ENCODE measurements around the gene SART1.
"Not testable (repeated sequence)": the region's sequence is repeated elsewhere in the genome, so short reads cannot be mapped to it uniquely, and the experiment has no call there.

The SART1 gene

DNA sequence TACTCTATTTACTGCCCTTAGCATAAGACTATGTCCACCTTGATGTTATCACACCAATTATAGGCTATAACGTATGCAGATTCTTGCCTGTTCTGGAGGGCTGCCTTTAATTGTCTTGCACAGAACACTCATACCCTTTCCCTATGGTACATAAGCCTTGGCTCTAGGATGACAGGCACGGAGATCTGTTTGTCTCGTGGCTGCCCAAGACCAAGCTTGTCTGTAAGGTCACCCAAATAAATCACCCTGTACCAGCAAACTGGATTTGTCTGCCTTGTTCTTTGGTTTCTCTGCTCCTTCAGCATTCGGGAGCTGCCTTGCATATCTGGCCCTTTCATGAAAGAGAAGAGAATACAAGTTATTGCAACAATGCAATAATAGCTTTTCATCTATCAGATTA, 23.8 kb upstream of the SART1 start:
- no peak for DNase-seq

DNA sequence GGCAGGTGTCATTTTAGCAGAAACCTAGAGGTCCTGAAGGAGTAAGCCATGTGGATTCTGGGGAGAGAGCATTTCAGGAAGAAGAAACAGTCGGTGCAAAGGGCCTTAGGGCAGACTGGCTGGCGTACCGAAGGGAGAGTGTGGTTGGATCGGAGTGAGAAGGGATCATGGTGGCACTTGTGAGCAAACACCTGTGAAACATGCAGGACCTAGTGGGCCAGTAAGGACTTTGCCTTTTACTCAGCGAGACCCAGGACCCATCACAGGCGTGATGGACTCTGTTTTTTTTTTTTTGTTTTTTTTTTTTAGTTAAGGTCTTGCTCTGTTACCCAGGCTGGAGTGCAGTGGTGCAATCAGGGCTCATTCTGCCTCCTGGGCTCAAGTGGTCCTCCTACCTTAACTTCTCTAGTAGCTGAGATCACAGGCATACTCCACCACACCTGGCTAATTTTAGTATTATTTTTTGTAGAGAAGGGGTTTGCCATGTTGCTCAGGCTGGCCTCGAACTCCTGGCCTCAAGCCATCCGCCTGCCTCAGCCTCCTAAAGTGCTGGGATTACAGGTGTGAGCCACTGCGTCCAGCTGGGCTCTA, 19.7 kb upstream of the SART1 start:
- DNase-seq = no peak

DNA sequence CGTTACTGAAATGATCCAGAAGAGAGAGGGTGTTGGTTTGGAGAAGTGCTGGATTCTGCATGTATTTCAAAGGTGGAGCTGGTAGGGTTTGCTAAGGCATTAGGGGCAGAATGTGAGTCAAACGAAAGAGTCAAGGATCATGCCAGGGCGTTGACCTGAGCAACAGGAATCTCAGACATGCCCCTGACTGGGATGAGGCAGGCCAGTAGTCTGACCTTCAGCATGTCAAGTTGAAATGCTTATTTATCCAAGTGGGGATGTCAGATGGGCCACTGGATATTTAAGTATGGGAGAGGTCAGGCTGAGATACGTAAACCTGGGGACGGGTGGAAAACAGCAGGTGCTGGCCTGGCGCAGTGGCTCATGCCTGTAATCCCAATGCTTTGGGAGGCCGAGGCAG, 19.0 kb upstream of the SART1 start:
- DNase-seq = no peak

DNA sequence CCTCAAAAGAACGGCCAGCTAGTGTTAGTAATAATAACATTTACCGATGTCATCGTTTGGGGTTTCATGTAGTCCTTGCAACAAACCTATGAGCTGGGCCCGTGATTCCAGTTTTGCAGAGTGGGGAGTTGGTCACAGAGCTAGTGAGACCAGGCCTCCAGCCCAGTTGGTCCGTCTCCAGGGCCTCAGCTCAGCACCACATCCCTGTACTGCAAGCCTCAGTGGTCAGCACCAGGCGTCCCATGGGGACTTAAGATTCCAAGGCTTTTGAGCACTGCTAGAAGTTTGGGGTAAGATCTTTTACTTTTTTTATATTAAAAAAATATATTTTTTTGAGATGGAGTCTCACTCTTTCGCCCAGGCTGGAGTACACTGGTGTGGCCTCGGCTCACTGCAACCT, 17.3 kb upstream of the SART1 start:
- DNase-seq = no peak

DNA sequence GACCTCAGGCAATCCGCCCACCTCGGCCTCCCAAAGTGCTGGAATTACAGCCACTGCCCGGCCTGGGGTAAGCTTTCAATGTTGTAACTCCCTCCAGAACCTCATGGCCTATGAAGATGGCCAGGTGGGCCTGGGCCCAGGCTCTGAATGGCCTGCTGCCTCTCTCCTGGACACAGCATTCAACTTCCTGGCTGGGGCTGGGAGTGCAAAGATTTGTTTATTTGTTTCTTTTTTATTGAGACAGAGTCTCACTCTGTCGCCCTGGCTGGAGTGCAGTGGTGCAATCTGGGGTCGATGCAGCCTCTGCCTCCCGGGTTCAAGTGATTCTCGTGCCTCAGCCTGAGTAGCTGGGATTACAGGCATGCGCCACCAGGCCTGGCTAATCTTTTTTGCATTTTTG, 16.8 kb upstream of the SART1 start:
- no peak for DNase-seq

DNA sequence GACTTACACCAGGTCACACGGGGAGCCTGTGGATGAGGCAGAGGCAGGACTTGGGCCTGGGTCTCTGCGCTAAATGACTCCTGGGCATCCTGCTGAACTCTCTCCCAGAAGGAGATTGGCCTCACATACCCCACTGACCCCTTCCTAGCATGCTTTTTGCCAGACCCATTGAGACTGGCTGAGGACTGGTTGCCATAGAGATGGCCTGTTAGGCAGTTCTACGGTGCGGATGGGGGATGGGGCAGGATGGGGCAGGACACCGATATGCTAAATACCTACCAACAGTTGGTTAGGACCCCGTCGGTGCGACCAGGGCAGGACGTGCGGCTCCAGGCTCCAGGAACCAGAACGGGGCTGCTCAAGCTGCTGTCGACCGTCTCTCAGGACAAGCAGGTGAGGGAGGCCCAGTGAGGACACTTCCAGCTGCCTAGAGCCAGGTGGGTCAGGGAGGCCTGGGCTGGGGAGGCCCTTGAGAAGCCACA, 16.1 kb upstream of the SART1 start, which contains the start of gene TSGA10IP:
Gene TSGA10IP, plus strand, starts transcription at position 51 of the 482 bp plus-strand sequence. Its CDS starts 196 bp downstream, at position 247.
- no peak for DNase-seq

DNA sequence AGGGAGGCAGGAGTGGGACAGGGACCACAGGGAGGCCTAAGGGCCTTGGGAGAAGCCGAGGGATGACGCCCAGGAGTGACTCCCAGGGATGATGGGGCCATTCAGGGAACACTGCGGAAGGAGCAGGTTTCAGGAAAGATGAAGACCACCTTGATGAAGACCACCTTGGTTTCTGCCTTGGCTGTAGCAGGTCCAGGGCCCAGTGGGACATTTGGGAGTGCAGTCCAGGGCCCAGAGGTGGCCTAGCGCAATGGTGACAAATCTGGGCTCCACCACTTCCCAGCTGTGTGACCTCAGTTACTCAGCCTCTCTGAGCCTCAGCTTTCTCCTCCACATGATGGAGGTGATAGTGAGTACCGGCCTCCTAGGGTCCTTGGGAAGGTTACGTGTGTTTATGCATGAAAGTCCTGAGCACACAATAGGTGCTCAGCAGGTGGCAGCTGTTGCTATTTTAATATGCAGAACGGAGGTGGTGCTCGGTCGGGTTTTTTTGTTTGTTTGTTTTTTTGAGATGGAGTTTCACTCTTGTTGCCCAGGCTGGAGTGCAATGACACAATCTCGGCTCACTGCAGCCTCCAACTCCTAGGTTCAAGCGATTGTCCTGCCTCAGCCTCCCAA, 15.5 kb upstream of the SART1 start:
- DNase-seq = no peak

DNA sequence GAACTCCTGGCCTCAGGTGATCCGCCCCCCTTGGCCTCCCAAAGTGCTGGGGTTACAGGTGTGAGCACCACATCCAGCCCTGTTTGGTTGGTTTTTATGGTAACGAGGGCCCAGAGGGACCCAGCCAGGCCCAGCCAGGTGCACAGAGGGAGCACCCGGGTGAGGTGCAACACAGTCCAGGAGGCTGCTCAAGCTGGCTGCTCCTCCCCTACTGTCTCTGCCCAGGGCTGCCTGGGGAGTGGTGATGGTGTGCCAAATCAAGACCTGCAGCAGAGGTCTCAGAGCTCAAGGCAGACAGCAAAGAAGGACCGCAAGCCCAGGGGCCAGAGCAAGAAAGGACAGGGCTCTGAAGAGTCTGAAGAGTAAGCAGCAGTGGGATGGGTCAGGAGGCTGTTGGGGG, 14.9 kb upstream of the SART1 start:
- DNase-seq = no peak

DNA sequence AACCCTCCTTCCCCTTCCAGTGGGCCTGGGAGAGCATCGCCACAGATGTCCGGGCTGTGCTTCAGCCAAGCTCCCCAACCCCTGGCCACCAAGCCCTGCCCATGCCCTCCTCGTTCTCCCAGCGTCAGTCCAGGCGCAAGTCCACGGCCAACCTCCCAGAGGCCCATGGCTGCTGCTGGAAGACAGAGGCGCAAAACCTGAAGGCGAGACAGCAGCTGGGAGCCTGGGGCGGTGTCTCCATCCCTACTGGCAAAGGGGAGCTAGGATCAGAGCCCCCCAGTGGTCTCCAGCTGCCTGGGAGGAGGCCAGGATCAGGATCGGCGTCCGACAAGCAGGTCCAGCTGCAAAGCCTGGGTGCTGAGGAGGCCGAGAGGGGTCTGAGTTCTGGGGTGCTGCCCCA, 14.4 kb upstream of the SART1 start:
- no peak for DNase-seq

DNA sequence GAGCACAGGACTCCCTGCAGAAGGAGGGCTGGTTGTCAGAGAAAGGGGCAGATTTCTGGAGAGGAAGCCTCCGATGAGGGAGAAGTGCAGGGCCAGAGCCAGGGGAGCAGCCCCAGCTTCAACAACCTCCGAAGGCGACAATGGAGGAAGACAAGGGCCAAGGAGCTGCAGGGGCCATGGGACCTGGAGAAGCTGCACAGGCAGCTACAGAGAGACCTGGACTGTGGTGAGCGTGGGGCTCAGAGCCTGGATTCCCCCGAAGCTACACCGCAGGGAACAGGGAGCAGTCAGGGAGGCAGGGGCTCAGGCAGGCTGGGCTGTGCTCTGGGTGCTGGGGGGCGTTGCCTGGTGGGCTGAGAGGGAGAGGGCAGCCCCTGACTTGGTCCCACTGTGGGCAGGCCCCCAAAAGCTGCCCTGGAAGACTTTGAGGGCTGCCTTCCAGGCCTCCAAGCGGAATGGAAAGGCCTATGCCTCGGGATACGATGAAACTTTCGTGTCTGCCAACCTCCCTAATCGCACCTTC, 13.9 kb upstream of the SART1 start:
- no peak for DNase-seq

DNA sequence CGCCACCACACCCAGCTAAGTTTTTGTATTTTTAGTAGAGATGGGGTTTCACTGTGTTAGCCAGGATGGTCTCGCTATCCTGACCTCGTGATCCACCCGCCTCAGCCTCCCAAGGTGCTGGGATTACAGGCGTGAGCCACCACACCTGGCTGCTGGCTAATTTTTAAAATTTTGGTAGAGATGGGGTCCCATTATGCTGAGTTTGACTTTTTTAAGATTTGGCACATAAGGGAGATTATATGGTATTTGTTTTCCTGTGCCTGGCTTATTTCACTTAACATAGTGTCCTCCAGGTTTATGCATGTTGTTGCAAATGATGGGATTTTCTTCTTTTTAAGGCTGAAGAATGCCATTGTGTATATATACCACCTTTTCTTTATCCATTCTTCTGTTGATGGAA, 10.8 kb upstream of the SART1 start:
- DNase-seq = not testable (repeated sequence)

DNA sequence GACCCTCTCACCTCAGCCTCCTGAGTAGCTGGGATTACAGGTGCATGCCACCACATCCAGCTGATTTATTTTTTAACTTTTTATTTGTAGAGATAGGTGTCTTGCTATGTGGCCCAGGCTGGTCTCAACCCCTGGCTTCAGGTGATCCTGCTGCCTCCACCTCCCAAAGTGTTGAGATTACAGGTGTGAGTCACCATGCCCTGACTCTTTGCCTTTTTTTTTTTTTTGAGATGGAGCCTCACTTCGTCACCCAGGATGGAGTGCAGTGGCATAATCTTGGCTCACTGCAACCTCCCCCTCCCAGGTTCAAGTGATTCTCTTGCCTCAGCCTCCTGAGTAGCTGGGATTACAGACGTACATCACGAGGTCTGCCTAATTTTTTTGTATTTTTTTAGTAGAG, 9.9 kb upstream of the SART1 start:
- DNase-seq = not testable (repeated sequence)

DNA sequence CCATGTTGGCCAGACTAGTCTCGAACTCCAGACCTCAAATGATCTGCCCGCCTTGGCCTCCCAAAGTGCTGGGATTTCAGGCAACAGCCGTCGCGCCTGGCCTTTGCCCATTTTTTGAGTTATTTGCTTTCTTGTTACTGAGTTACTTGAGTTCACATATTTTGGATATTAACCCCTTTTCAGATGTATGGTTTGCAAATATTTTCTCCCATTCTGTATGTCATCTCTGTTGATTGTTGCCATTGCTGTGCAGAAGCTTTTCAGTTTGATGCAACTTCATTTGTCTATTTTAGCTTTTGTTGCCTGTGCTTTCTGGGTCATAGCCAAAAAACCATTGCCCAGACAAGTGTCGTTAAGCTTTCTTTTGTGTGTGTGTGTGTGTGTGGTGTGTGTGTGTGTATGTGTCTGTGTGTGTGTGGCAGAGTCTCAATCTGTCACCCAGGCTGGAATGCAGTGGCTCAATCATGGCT, 9.4 kb upstream of the SART1 start:
- no peak for DNase-seq

DNA sequence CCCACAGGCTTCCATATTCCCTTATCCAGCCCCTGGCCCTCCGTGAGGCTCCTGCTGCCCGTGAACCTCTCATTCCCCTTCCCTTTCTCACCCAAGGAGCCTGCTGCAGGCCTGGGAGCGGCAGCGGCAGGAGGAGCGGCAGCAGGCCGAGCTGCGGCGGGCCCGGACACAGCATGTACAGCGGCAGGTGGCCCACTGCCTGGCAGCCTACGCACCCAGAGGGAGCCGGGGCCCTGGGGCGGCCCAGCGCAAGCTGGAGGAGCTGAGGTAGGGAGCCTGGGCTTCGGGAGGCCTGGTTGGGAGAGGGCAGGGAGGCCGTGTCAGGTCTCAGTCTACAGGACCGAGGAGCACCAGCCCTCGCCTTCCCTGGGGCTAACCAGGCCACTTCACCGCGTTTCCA, 8.1 kb upstream of the SART1 start:
- DNase-seq = no peak

DNA sequence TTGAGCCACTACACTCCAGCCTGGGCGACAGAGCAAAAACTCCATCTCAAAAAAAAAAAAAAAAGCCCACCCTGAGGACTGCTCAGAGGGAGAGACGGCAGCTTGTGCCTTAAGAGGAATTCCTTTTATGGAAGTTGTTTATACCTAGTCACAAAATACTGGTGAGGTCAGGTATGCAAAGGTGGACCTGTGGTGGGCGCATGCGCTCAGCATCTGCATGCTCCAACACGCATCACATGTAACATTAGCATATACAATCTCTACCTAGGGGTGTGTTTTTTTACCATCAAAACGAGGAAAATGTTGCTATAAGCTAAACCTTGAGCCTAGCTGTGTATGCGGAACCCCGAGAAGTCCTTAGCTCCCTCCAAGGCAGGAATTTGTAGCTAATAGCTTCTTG, 6.8 kb upstream of the SART1 start:
- DNase-seq = no peak

DNA sequence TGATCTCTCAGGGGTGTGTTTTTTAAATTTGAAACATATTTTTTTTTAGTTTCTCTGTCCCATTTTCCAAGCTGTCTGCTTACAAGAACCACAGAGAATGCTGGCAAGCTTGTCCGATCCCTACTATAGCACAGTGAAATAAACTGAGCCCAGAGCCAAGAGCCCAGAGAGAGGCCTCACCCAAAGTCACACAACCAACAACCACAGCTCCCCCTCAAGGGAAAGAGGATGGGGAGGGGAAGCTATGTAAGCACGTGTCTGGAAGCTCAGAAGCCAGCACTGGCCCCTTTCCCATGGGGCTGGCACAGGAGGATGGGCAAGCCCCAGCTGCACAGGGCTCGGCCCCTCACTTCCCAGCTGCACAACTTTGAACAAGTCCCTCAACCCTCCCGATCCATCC, 3.2 kb upstream of the SART1 start:
- DNase-seq = no peak

DNA sequence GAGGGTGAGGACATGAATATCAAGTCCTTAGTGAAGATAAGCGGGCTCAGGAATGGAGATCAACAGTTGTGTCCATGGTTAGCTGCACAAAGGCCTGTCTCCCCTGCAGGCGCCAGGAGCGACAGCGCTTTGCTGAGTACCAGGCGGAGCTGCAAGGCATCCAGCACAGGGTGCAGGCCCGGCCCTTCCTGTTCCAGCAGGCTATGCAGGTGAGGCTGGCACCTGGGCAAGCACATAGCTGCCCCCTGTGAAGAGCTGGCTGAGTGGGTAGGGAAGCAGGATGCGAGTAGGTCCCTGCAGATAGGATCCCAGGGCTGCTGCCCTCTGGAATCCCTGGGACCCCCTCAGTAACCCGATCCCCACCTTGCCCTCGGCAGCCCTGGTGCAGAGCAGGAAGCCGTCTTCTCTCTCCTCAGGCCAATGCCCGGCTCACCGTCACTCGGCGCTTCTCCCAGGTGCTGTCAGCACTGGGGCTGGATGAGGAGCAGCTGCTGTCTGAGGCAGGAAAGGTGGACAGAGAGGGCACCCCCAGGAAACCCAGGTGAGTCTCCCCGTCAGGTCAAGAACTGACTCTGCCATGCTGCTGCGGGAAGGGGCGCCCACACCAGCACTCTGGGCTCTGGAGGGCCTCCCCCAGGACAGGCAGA, 2.6 kb upstream of the SART1 start:
- DNase-seq = no peak

DNA sequence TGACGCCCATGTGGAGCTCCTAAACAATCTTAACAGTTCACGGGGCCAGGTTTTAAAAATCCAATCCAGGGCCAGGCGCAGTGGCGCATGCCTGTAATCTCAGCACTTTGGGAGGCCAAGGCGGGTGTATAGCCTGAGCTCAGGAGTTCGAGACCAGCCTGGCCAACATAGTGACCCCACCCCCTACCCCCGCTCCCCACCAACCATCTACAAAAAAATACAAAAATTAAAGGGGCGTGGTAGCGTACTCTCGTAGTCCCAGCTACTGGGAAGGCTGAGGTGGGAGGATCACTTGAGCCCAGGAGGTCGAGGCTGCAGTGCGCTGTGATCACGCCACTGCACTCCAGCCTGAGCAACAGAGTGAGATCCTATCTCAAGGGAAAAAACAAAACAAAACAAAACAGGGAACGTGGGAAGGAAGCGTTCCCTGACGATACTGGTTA, 689 bp upstream of the SART1 start:
- DNase-seq = no peak

DNA sequence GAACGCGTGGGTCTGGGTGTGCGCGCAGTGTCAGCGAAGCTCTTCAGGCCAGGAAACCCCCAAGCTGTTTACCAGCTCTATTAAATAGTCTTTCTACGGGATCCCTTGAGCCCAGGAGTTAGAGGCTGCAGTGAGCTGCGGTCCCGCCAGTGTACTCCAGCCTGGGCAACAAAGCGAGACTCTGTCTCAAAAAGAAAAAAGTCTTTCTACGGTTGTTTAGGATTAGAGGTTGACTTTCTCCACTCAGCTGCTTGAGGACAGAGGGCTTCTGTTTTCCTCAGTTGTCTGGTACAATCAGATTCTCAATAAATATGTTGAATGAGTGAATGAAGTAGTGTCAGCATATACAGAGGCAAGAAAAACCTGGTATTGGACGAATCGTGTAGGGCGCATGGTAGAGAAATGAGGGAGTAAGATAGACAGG, 619 bp downstream of the SART1 start:
- no peak for DNase-seq

DNA sequence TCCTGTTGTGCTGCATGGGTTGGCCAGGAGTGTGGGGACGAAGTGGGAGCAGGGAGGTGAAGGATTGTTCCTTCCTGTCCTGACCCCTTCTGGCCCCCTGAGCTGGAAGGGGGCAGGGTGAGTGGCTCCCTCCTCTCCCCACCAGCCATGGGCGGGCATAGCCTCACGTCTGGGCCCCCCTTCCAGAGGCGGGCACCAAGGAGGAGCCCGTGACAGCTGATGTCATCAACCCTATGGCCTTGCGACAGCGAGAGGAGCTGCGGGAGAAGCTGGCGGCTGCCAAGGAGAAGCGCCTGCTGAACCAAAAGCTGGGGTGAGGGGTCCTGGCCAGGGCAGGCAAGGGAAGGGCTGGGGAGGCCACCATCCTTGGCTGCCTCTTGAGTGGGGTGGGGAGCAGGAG, 3.4 kb downstream of the SART1 start:
- DNase-seq = no peak

DNA sequence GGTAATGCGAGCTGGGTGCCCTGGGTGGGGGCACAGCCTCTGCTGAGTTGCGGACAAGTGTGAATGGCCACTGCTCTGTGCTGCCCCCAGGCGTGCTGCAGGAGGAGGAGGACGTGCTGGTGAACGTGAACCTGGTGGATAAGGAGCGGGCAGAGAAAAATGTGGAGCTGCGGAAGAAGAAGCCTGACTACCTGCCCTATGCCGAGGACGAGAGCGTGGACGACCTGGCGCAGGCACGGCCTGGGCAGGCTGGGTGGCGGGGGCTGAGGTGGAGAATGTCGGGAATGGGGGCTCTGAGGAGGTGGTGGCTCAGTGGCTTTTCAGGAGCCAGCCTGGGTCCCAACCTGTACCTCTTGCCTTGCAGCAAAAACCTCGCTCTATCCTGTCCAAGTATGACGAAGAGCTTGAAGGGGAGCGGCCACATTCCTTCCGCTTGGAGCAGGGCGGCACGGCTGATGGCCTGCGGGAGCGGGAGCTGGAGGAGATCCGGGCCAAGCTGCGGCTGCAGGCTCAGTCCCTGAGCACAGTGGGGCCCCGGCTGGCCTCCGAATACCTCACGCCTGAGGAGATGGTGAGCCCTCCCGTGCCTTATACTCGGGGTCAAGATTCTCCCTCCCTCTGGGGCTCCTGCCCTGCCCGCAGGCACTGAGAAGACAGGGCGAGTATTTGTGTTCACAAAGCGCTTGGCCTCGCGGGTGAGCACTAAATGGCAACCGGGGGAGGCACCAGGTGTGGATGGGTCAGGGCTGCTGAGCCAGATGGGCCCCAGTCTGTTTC, 4.6 kb downstream of the SART1 start:
- DNase-seq = no peak

DNA sequence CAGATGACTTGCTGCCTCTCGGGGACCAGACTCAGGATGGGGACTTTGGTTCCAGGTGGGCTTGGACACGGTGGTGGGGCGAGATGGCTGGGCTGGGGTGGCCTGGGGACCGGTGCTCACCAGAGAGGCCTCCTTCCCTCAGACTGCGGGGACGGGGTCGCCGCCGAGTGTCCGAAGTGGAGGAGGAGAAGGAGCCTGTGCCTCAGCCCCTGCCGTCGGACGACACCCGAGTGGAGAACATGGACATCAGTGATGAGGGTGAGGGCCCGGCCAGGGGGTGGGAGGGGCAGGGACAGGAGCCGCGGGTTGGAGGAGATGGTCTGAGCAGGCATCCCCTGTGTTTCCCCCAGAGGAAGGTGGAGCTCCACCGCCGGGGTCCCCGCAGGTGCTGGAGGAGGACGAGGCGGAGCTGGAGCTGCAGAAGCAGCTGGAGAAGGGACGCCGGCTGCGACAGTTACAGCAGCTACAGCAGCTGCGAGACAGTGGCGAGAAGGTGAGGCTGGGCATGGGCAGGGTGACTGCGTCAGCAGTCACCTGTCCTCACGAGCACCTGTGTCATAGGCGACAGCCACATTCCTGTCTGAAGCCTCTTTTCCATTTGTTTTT, 5.9 kb downstream of the SART1 start:
- no peak for DNase-seq

Measured in DMS79 (cell line).